HEK293T (cell line): ENCODE data around the gene CRABP2.
A peak's percentile ranks its signal among the peaks of the same experiment; 100 is the strongest.

Experiments
- CTCF ChIA-PET: fragments of 350-600 bp; formaldehyde crosslinking; extraction: SDS; loops from one replicate; lab custom pipeline; 2021; ENCODE audit warnings: antibody characterized with exemption, inconsistent platforms; lab: Yijun Ruan, JAX
- POLR2A ChIA-PET: fragments of 350-600 bp; formaldehyde crosslinking; extraction: SDS; loops from one replicate; lab custom pipeline; 2020; ENCODE audit warnings: antibody characterized with exemption, inconsistent platforms; lab: Yijun Ruan, JAX
- DNase-seq: peaks from one replicate; pipeline ENCODE4 v3.0.0; 2012; ENCODE audit warnings: mixed read lengths; ENCODE audit errors: extremely low spot score
- ARNT ChIP-seq: fragments of 450-650 bp; IDR thresholded peaks from 2 replicates; pipeline ENCODE4 v1.6.1; 2017; ENCODE audit warnings: mild to moderate bottlenecking
- BHLHE40 ChIP-seq: fragments of 450-650 bp; IDR thresholded peaks from 2 replicates; pipeline ENCODE4 v1.6.1; 2016; ENCODE audit warnings: mild to moderate bottlenecking, moderate library complexity, borderline replicate concordance
- CTBP1 ChIP-seq: fragments of 450-650 bp; IDR thresholded peaks from 2 replicates; pipeline ENCODE4 v1.6.1; 2016; ENCODE audit warnings: borderline replicate concordance
- ELF4 ChIP-seq: fragments of 450-650 bp; IDR thresholded peaks from 2 replicates; pipeline ENCODE4 v1.6.1; 2017; ENCODE audit warnings: antibody characterized with exemption
- FOXA1 ChIP-seq: fragments of 450-650 bp; IDR thresholded peaks from 2 replicates; pipeline ENCODE4 v1.6.1; 2016; ENCODE audit warnings: mild to moderate bottlenecking
- FOXK2 ChIP-seq: fragments of 450-650 bp; IDR thresholded peaks from 2 replicates; pipeline ENCODE4 v1.6.1; 2016; ENCODE audit warnings: mild to moderate bottlenecking
- FOXM1 ChIP-seq: fragments of 450-650 bp; IDR thresholded peaks from 2 replicates; pipeline ENCODE4 v1.6.1; 2017; ENCODE audit warnings: mild to moderate bottlenecking, borderline replicate concordance
- HDGF ChIP-seq: fragments of 450-650 bp; IDR thresholded peaks from 2 replicates; pipeline ENCODE4 v1.6.1; 2017; ENCODE audit warnings: antibody characterized with exemption, borderline replicate concordance
- L3MBTL2 ChIP-seq: fragments of 450-650 bp; conservative IDR thresholded peaks from 2 replicates; pipeline ENCODE4 v1.6.1; 2016; ENCODE audit warnings: mild to moderate bottlenecking
- LEF1 ChIP-seq: fragments of 450-650 bp; IDR thresholded peaks from 2 replicates; pipeline ENCODE4 v1.6.1; 2017; ENCODE audit warnings: mild to moderate bottlenecking, borderline replicate concordance
- NFRKB ChIP-seq: fragments of 450-650 bp; IDR thresholded peaks from 2 replicates; pipeline ENCODE4 v1.6.1; 2016; ENCODE audit warnings: mild to moderate bottlenecking, moderate library complexity
- SP1 ChIP-seq: fragments of 450-650 bp; IDR thresholded peaks from 2 replicates; pipeline ENCODE4 v1.6.1; 2017
- SUZ12 ChIP-seq: fragments of 450-650 bp; IDR thresholded peaks from 2 replicates; pipeline ENCODE4 v1.6.1; 2016; ENCODE audit warnings: mild to moderate bottlenecking
- TARDBP ChIP-seq: fragments of 450-650 bp; IDR thresholded peaks from 2 replicates; pipeline ENCODE4 v1.6.1; 2016
- ZNF384 ChIP-seq: fragments of 450-650 bp; IDR thresholded peaks from 2 replicates; pipeline ENCODE4 v1.6.1; 2016
- TF ChIP-seq, protein P1 (sequence below): fragments of 450-650 bp; IDR thresholded peaks from 2 replicates; pipeline ENCODE4 v1.6.1; 2016

Gene CRABP2

DNA sequence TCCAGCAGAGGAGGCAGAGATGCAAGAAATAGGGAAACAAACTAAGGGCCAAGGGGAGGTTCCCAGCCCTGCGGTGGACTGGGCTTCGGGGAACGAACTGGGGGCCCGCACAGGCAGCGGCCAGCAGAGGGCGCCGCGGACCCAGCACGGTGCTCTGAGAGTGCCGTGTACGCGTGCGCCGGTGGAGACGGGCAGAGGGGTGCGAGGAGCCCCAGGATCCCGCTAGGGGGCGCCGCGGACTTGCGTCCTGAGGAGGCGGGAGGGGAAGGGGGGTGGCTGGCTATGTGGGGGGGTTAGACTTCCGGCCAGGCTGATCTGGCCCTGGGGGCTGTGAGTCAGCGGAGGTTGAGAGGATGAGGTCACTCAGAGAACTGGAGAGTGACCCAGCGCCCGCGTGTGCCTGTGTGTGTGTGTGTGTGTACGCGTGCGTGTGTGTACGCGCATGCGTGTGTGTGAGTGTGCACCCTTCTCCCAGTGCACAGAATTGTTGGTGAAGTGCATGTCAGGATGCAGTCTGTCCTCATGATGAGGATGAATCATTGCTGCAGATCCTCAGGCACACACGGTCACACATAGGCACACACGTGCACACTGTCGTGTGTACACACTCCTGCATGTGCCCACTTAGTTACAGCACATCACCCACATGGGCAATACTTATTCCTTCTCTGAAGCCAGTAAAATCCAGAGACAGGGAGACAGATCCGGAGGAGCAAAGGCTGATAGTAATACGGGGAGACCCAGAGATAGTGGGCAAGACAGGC, 45.2 kb downstream of the CRABP2 start:
- CTCF ChIA-PET, result interaction anchor here (0.7 to 8.3 kb wide), 18 partner anchors 11 to 1517 kb away, joined by 3 to 97 read pairs (median 6); partner anchors contain the start of genes CRABP2, HDGF and NES
- TF ChIP-seq NFRKB (no peak), ARNT (no peak), FOXM1 (peak; percentile 79; the same call in 1 of the 2 replicates), SUZ12 (no peak), CTBP1 (no peak; the same call in 1 of the 2 replicates), HDGF (no peak)
- peak; percentile 100 for DNase-seq
- POLR2A ChIA-PET, result interaction anchor here (0.7 to 5.2 kb wide), 12 partner anchors 17 to 203 kb away, joined by 3 to 122 read pairs (median 6); partner anchors contain the start of genes HAPLN2, HDGF, ISG20L2 and METTL25B

DNA sequence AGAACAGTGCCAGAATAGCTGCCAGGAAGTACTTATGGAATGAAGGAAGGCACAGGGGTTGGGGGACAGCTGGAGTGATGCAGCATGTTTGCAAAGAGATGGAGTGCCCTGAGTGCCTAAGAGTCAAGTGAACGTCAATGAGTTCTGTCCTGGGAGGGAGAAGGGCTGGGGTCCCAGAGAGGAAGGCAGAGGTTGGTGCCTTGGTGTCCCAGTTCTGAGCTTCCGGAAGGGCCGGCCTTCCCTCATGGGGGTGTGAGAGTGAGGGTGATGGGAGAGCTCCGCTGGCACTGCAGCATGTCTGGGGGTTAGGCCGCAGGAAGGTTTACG, 45.8 kb downstream of the CRABP2 start:
- TF ChIP-seq LEF1 (no peak), FOXA1 (no peak)
- POLR2A ChIA-PET, result interaction anchor here (0.7 to 5.2 kb wide), 5 partner anchors 18 to 67 kb away, joined by 3 to 122 read pairs (median 23); partner anchors contain the start of genes ISG20L2, METTL25B and NES
- CTCF ChIA-PET, result interaction anchor here (0.6 to 8.3 kb wide), 15 partner anchors 11 to 1518 kb away, joined by 3 to 97 read pairs (median 6); partner anchors contain the start of genes CRABP2, HDGF and NES
- no peak for DNase-seq

DNA sequence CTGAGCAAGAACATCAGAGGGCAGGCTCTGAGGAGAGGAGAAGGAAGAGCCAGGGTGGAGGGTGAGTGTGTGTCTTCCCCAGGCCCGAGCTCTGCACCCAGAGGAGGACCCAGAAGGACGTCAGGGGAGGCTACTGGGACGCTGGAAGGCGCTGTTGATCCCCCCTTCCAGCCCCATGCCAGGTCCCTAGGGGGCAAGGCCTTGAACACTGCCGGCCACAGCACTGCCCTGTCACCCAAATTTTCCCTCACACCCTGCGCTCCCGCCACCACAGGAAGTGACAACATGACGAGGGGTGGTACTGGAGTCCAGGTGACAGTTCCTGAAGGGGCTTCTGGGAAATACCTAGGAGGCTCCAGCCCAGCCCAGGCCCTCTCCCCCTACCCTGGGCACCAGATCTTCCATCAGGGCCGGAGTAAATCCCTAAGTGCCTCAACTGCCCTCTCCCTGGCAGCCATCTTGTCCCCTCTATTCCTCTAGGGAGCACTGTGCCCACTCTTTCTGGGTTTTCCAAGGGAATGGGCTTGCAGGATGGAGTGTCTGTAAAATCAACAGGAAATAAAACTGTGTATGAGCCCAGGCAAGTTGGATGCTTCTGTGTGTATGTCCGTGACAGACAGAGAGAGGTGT, 46.3 kb downstream of the CRABP2 start:
- TF ChIP-seq ZNF384 (no peak), ELF4 (no peak), FOXM1 (no peak), TARDBP (no peak), FOXK2 (no peak), LEF1 (no peak), NFRKB (no peak), SP1 (no peak), BHLHE40 (no peak), HDGF (no peak), L3MBTL2 (no peak), CTBP1 (no peak), ARNT (no peak)
- TF ChIP-seq, protein P1, sequence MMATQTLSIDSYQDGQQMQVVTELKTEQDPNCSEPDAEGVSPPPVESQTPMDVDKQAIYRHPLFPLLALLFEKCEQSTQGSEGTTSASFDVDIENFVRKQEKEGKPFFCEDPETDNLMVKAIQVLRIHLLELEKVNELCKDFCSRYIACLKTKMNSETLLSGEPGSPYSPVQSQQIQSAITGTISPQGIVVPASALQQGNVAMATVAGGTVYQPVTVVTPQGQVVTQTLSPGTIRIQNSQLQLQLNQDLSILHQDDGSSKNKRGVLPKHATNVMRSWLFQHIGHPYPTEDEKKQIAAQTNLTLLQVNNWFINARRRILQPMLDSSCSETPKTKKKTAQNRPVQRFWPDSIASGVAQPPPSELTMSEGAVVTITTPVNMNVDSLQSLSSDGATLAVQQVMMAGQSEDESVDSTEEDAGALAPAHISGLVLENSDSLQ, result no peak
- DNase-seq, result no peak
- ChIA-PET CTCF (interaction anchor here (0.6 to 8.3 kb wide), 16 partner anchors 10 to 200 kb away, joined by 3 to 97 read pairs (median 6); partner anchors contain the start of genes CRABP2, HAPLN2, HDGF and NES), POLR2A (interaction anchor here (0.7 to 5.2 kb wide), 5 partner anchors 18 to 68 kb away, joined by 3 to 122 read pairs (median 23); partner anchors contain the start of genes ISG20L2, METTL25B and NES)

DNA sequence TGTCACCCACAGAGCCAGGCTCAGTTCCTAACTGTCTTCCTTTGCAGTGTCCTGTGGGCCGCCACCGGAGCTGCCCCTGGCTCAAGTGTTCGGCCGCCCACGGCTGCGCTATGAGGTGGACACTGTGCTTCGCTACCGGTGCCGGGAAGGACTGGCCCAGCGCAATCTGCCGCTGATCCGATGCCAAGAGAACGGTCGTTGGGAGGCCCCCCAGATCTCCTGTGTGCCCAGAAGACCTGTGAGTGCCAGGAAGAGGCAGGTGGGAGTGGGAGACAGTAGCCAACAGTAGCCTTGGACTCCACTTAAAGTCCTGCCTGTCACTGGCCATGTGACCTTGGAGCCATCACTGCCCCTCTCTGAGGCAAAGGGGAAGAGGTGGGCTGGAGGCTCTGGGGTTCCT, 46.9 kb downstream of the CRABP2 start:
- TF ChIP-seq ELF4, result no peak
- TF ChIP-seq SUZ12, result no peak
- no peak for TF ChIP-seq FOXK2
- no peak for TF ChIP-seq LEF1
- no peak for TF ChIP-seq FOXA1
- TF ChIP-seq CTBP1, result no peak
- TF ChIP-seq L3MBTL2, result no peak
- no peak for TF ChIP-seq NFRKB
- no peak for TF ChIP-seq HDGF
- no peak for TF ChIP-seq SP1
- no peak for TF ChIP-seq TARDBP
- no peak for TF ChIP-seq FOXM1
- TF ChIP-seq, protein P1, result no peak
- TF ChIP-seq ARNT, result no peak
- TF ChIP-seq BHLHE40, result no peak
- TF ChIP-seq ZNF384, result no peak
- POLR2A ChIA-PET, result interaction anchor here (1.2 to 5.2 kb wide), 4 partner anchors 19 to 35 kb away, joined by 3 to 122 read pairs (median 14); partner anchors contain the start of gene NES
- CTCF ChIA-PET, result interaction anchor here (0.8 to 8.3 kb wide), 9 partner anchors 10 to 67 kb away, joined by 3 to 97 read pairs (median 6); partner anchors contain the start of genes BCAN, CRABP2, HAPLN2 and NES
- DNase-seq, result no peak

DNA sequence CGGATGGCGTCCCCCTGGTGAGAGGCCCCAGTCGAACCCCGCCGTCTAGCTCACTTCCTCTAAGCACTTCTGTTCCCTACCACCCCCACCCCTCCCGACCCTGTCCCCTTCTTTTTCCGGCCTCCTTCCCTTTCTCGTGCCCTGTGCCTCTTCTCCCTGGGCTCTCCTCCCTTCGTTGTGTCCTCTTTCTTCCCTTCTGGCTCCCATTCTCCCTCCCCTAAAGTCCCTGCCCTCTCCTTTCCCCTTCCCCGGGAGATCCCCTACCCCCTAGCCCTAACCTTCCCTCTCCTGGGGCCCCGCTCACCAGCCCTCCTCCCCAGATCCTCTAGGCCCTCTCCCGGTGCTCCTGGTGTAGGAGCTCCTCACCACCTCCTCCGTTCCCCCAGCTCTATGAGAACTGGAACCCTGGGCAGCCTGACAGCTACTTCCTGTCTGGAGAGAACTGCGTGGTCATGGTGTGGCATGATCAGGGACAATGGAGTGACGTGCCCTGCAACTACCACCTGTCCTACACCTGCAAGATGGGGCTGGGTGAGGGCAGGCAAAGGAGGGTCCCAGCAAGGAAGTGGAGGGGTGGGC, 47.6 kb downstream of the CRABP2 start:
- no peak for DNase-seq
- TF ChIP-seq FOXA1 (no peak), FOXM1 (no peak), HDGF (no peak), NFRKB (no peak)

More for the DNA sequence above, 47.6 kb downstream of the CRABP2 start:
- POLR2A ChIA-PET, result interaction anchor here (1.2 to 5.2 kb wide), 3 partner anchors 19 to 31 kb away, joined by 3 to 122 read pairs (median 4); partner anchors contain the start of gene NES
- CTCF ChIA-PET, result interaction anchor here (0.8 to 8.3 kb wide), 8 partner anchors 9 to 68 kb away, joined by 3 to 97 read pairs (median 7); partner anchors contain the start of genes BCAN, HAPLN2 and NES
